ENCODE results near the gene NUS1.
"Not testable (repeated sequence)": the region's sequence is repeated elsewhere in the genome, so short reads cannot be mapped to it uniquely, and the experiment has no call there.

Gene NUS1

DNA sequence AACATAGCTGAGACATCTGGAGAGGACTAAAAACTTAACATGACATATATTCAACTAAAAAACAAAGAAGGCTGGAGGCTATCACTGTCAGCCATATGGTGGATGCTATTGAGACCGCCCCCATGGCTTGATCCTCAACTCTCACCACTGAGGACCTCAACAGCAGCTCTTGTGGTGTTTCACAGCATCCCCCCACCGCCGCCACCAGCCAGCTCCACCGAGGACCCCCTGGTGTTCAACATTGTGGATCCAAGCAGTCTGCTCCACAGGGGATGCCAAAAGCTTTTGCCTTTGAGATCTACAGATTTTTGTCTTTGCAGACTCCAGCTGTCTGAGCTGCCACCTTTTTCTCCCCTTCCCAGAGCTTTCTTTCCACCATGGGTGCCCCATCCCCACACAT lies 64.6 kb downstream of the NUS1 start:
- no peaks in the 10 kb centered on the region for H3K27me3 ChIP-seq (ENCODE audit: control insufficient read depth, low read length)
- no peak overlapping the region for H3K4me2 ChIP-seq (ENCODE audit: low read length)
- H3K79me2 ChIP-seq (ENCODE audit: control insufficient read depth, low read length), result no peaks in the 10 kb centered on the region
- no peak overlapping the region for H3K4me3 ChIP-seq (ENCODE audit: low read length)
- H4K20me1 ChIP-seq (ENCODE audit: control insufficient read depth, insufficient read depth, low read depth, low read length), result no peaks in the 10 kb centered on the region
- TF ChIP-seq EZH2phosphoT487 (IDR thresholded peaks at IDR 0.05; ENCODE audit: borderline replicate concordance, low read length), result no peak
- TF ChIP-seq, protein P1, sequence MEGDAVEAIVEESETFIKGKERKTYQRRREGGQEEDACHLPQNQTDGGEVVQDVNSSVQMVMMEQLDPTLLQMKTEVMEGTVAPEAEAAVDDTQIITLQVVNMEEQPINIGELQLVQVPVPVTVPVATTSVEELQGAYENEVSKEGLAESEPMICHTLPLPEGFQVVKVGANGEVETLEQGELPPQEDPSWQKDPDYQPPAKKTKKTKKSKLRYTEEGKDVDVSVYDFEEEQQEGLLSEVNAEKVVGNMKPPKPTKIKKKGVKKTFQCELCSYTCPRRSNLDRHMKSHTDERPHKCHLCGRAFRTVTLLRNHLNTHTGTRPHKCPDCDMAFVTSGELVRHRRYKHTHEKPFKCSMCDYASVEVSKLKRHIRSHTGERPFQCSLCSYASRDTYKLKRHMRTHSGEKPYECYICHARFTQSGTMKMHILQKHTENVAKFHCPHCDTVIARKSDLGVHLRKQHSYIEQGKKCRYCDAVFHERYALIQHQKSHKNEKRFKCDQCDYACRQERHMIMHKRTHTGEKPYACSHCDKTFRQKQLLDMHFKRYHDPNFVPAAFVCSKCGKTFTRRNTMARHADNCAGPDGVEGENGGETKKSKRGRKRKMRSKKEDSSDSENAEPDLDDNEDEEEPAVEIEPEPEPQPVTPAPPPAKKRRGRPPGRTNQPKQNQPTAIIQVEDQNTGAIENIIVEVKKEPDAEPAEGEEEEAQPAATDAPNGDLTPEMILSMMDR (IDR thresholded peaks at IDR 0.05; ENCODE audit: low read depth, low read length, poor library complexity, severe bottlenecking), result no peak
- H3K4me1 ChIP-seq (ENCODE audit: control insufficient read depth, low read length), result no peaks in the 10 kb centered on the region
- no peaks in the 10 kb centered on the region for H3K9me2 ChIP-seq (replicated peaks; ENCODE audit: control insufficient read depth, low read length)
- no peaks in the 10 kb centered on the region for H3F3A ChIP-seq (ENCODE audit: control insufficient read depth, insufficient read depth)
- no peaks in the 10 kb centered on the region for H3K9me3 ChIP-seq (ENCODE audit: control insufficient read depth, insufficient read depth, low read length)
- H3K36me3 ChIP-seq (ENCODE audit: control insufficient read depth, low read length), result no peaks in the 10 kb centered on the region
- H3K27ac ChIP-seq (ENCODE audit: low read depth, low read length), result no peak overlapping the region

DNA sequence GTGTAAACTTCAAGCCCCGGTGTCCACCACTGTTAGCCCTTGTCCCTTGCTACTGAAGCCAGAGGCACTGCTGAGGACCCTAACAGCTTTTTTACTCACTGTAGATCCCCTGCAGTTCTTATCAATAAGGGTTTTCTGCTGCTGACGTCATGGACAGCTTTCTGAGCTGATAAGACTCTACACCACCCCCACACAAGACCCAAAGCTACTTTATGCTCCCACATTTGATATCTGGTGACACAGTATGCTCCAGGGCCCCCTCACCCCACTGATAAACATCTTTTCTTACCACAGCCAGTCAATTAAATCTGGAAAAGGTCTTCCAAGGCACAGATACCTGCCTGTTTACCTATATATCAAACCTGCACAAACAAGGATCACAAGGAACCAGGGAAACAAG lies 65.3 kb downstream of the NUS1 start:
- Histone ChIP-seq H3K9me2 (replicated peaks; ENCODE audit: control insufficient read depth, low read length) (no peaks in the 10 kb centered on the region), H3K79me2 (ENCODE audit: control insufficient read depth, low read length) (no peaks in the 10 kb centered on the region), H3K27me3 (ENCODE audit: control insufficient read depth, low read length) (no peaks in the 10 kb centered on the region), H3K4me3 (ENCODE audit: low read length) (no peak overlapping the region), H4K20me1 (ENCODE audit: control insufficient read depth, insufficient read depth, low read depth, low read length) (no peaks in the 10 kb centered on the region), H3K4me1 (ENCODE audit: control insufficient read depth, low read length) (no peaks in the 10 kb centered on the region), H3F3A (ENCODE audit: control insufficient read depth, insufficient read depth) (no peaks in the 10 kb centered on the region), H3K36me3 (ENCODE audit: control insufficient read depth, low read length) (no peaks in the 10 kb centered on the region), H3K4me2 (ENCODE audit: low read length) (no peak overlapping the region), H3K27ac (ENCODE audit: low read depth, low read length) (no peak overlapping the region), H3K9me3 (ENCODE audit: control insufficient read depth, insufficient read depth, low read length) (no peaks in the 10 kb centered on the region)
- TF ChIP-seq, protein P1 (IDR thresholded peaks at IDR 0.05; ENCODE audit: low read depth, low read length, poor library complexity, severe bottlenecking), result no peak
- no peak for TF ChIP-seq EZH2phosphoT487 (IDR thresholded peaks at IDR 0.05; ENCODE audit: borderline replicate concordance, low read length)

DNA sequence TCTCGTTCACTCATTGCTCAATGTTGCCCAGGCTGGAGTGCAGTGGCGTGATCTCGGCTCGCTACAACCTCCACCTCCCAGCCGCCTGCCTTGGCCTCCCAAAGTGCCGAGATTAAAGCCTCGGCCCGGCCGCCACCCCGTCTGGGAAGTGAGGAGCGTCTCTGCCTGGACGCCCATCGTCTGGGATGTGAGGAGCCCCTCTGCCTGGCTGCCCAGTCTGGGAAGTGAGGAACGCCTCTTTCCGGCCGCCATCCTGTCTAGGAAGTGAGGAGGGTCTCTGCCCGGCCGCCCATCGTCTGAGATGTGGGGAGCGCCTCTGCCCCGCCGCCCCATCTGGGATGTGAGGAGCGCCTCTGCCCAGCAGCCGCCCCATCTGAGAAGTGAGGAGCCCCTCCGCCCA lies 75.4 kb downstream of the NUS1 start:
- H3K4me3 ChIP-seq (ENCODE audit: low read length); H3F3A ChIP-seq (ENCODE audit: control insufficient read depth, insufficient read depth); H3K4me2 ChIP-seq (ENCODE audit: low read length); H3K9me2 ChIP-seq (replicated peaks; ENCODE audit: control insufficient read depth, low read length); H3K36me3 ChIP-seq (ENCODE audit: control insufficient read depth, low read length); H4K20me1 ChIP-seq (ENCODE audit: control insufficient read depth, insufficient read depth, low read depth, low read length); H3K27ac ChIP-seq (ENCODE audit: low read depth, low read length); H3K27me3 ChIP-seq (ENCODE audit: control insufficient read depth, low read length); H3K79me2 ChIP-seq (ENCODE audit: control insufficient read depth, low read length); H3K4me1 ChIP-seq (ENCODE audit: control insufficient read depth, low read length); H3K9me3 ChIP-seq (ENCODE audit: control insufficient read depth, insufficient read depth, low read length): not testable (repeated sequence)

Measured in DOHH2 (cell line).